Osteocyte (in vitro differentiated cells): ENCODE data around the gene ITGBL1. TPM values are rescaled to one million over a fixed set of nuclear protein-coding genes. Genes with fewer than 3 reads are reported as not detected.
A peak's percentile ranks its signal among the peaks of the same experiment; 100 is the strongest.

ENCODE experiments used
- DNase-seq: peaks from one replicate; pipeline ENCODE4 v3.0.0; 2021; ENCODE audit warnings: mixed read lengths; ENCODE audit not compliant: unreplicated experiment; ENCODE audit errors: extremely low spot score
- H3K27ac Mint-ChIP-seq: one replicate; pipeline ENCODE4 v1.8.0; 2021; ENCODE audit warnings: mild to moderate bottlenecking, mixed read lengths; ENCODE audit not compliant: unreplicated experiment
- H3K27me3 Mint-ChIP-seq: one replicate; pipeline ENCODE4 v1.8.0; 2021; ENCODE audit warnings: mixed read lengths; ENCODE audit not compliant: unreplicated experiment
- H3K36me3 Mint-ChIP-seq: one replicate; pipeline ENCODE4 v1.8.0; 2021; ENCODE audit warnings: mixed read lengths; ENCODE audit not compliant: unreplicated experiment
- H3K4me1 Mint-ChIP-seq: one replicate; pipeline ENCODE4 v1.8.0; 2021; ENCODE audit warnings: mixed read lengths; ENCODE audit not compliant: unreplicated experiment
- H3K4me3 Mint-ChIP-seq: one replicate; pipeline ENCODE4 v1.8.0; 2021; ENCODE audit warnings: mild to moderate bottlenecking, moderate library complexity, mixed read lengths; ENCODE audit not compliant: unreplicated experiment
- H3K9me3 Mint-ChIP-seq: one replicate; pipeline ENCODE4 v1.8.0; 2021; ENCODE audit warnings: mixed read lengths; ENCODE audit not compliant: unreplicated experiment
- CTCF ChIP-seq: fragments of 200-600 bp; sonication (generic); IDR thresholded peaks from 2 replicates; pipeline ENCODE4 v1.5.0; 2021; ENCODE audit warnings: antibody characterized with exemption, mild to moderate bottlenecking, moderate library complexity
- total RNA-seq: library from RNA; stranded (reverse); gene quantifications from 2 replicates; pipeline ENCODE4 v1.2.1, GENCODE V29; 2021

The ITGBL1 gene
- total RNA-seq, 1 donor from 2014 or later, result 1,450 TPM

- peak overlapping the region; percentile 40 for H3K27ac Mint-ChIP-seq
Measured at GRCh38 chr13:101515504-101515903, 63.0 kb downstream of the ITGBL1 start.

GRCh38 chr13:101516262-101516661, 63.8 kb downstream of the ITGBL1 start:
- Mint-ChIP-seq H3K27me3 (no peaks in the 10 kb centered on the region), H3K36me3 (peaks cover 39% of the 10 kb centered on the region), H3K4me3 (no peak overlapping the region), H3K27ac (peak overlapping the region; percentile 39), H3K4me1 (peaks cover 90% of the 10 kb centered on the region), H3K9me3 (peaks cover 3% of the 10 kb centered on the region)
- no peak for DNase-seq
- TF ChIP-seq CTCF, result no peak

More at GRCh38 chr13:101515504-101515903, 63.0 kb downstream of the ITGBL1 start:
- peaks cover 86% of the 10 kb centered on the region for H3K4me1 Mint-ChIP-seq
- H3K36me3 Mint-ChIP-seq, result peaks cover 39% of the 10 kb centered on the region
- no peaks in the 10 kb centered on the region for H3K9me3 Mint-ChIP-seq
- no peaks in the 10 kb centered on the region for H3K27me3 Mint-ChIP-seq
- peak overlapping the region; percentile 14 for H3K4me3 Mint-ChIP-seq
- DNase-seq, result no peak
- no peak for TF ChIP-seq CTCF

- Mint-ChIP-seq H3K27ac (peak overlapping the region; percentile 78), H3K27me3 (no peaks in the 10 kb centered on the region), H3K36me3 (peaks cover 53% of the 10 kb centered on the region), H3K4me3 (no peak overlapping the region), H3K4me1 (peaks cover 86% of the 10 kb centered on the region), H3K9me3 (peaks cover 3% of the 10 kb centered on the region)
- no peak for TF ChIP-seq CTCF
- DNase-seq, result no peak
Measured at GRCh38 chr13:101520672-101521071, 68.2 kb downstream of the ITGBL1 start.

- H3K27me3 Mint-ChIP-seq, result no peaks in the 10 kb centered on the region
- no peak for DNase-seq
- peaks cover 3% of the 10 kb centered on the region for H3K9me3 Mint-ChIP-seq
- peak overlapping the region; percentile 78 for H3K27ac Mint-ChIP-seq
- TF ChIP-seq CTCF, result no peak
- H3K36me3 Mint-ChIP-seq, result peaks cover 59% of the 10 kb centered on the region
- no peak overlapping the region for H3K4me3 Mint-ChIP-seq
- peaks cover 84% of the 10 kb centered on the region for H3K4me1 Mint-ChIP-seq
Measured at GRCh38 chr13:101521371-101521770, 68.9 kb downstream of the ITGBL1 start.

GRCh38 chr13:101522607-101523006, 70.1 kb downstream of the ITGBL1 start:
- Mint-ChIP-seq H3K9me3 (peaks cover 3% of the 10 kb centered on the region), H3K4me1 (peaks cover 80% of the 10 kb centered on the region), H3K4me3 (no peak overlapping the region), H3K36me3 (peaks cover 61% of the 10 kb centered on the region), H3K27ac (peak overlapping the region; percentile 3), H3K27me3 (no peaks in the 10 kb centered on the region)
- no peak for TF ChIP-seq CTCF
- DNase-seq, result no peak
